Keratinocyte (primary cell): ENCODE data around the gene TRDN.

Source experiments
- CTCF ChIP-seq, 3 experiments: IDR thresholded peaks in 1 of 3; conservative IDR thresholded peaks in 1 of 3; optimal IDR thresholded peaks in 1 of 3; 2 replicates in 2 of 3; 3 replicates in 1 of 3; pipeline versions ENCODE3 to v1.5.1; 2011; ENCODE audit warnings: low read length in 3 of 3, mild to moderate bottlenecking in 3 of 3, moderate library complexity in 2 of 3, control low read depth in 1 of 3, inconsistent platforms in 1 of 3; ENCODE audit not compliant: insufficient read depth in 2 of 3; ENCODE audit errors: extremely low read depth in 1 of 3
- EZH2 ChIP-seq: IDR thresholded peaks from one replicate; pipeline ENCODE4 v1.6.1; 2012; ENCODE audit warnings: inconsistent platforms, mild to moderate bottlenecking, low read length, moderate library complexity

- TF ChIP-seq CTCF (optimal IDR thresholded peaks at IDR 0.05 in 1 of 3, IDR thresholded peaks at IDR 0.05 in 1 of 3, conservative IDR thresholded peaks at IDR 0.05 in 1 of 3; ENCODE audit: extremely low read depth in 1 of 3, insufficient read depth in 2 of 3, low read length in 3 of 3) (no peak), EZH2 (no peak)
Observed at GRCh38 chr6:123562677-123563076, 74.1 kb downstream of the TRDN start.
